WTC11 (cell line): ENCODE data around the gene DCXR. TPM values are rescaled to one million over a fixed set of nuclear protein-coding genes. Genes with fewer than 3 reads are reported as not detected.

Experiments used
- ATAC-seq: fragments of 200-7000 bp; cut with Tn5 transposase; 2 replicates; pipeline ENCODE4 v1.10.0; 2021; ENCODE audit warnings: mild to moderate bottlenecking, moderate library complexity
- CTCF ChIA-PET: fragments of 300-600 bp; sonication (Branson Sonifier 250); formaldehyde crosslinking; loops from one replicate; lab custom pipeline; 2021; ENCODE audit warnings: antibody characterized with exemption; lab: Charles Lee
- POLR2A ChIA-PET: fragments of 350-600 bp; sonication (Branson Sonifier 250); formaldehyde crosslinking; loops from one replicate; lab custom pipeline; 2021; ENCODE audit warnings: antibody characterized with exemption; lab: Charles Lee
- DNase-seq: peaks from one replicate; pipeline ENCODE4 v3.0.0; 2021; ENCODE audit warnings: low spot score
- H3K27ac Mint-ChIP-seq: 2 replicates; pipeline ENCODE4 v1.8.0; 2021; ENCODE audit warnings: mixed read lengths
- H3K27me3 Mint-ChIP-seq: 2 replicates; pipeline ENCODE4 v1.8.0; 2021; ENCODE audit warnings: low read depth, mild to moderate bottlenecking, moderate library complexity, mixed read lengths
- H3K36me3 Mint-ChIP-seq: 2 replicates; pipeline ENCODE4 v1.8.0; 2021; ENCODE audit warnings: mixed read lengths
- H3K4me1 Mint-ChIP-seq: 2 replicates; pipeline ENCODE4 v1.8.0; 2022; ENCODE audit warnings: mixed read lengths
- H3K4me3 Mint-ChIP-seq: 2 replicates; pipeline ENCODE4 v1.8.0; 2021; ENCODE audit warnings: mild to moderate bottlenecking, moderate library complexity, mixed read lengths
- H3K9me3 Mint-ChIP-seq: 2 replicates; pipeline ENCODE4 v1.8.0; 2021; ENCODE audit warnings: mixed read lengths
- ATF1 ChIP-seq: sonication (generic); formaldehyde crosslinking; IDR thresholded peaks from 2 replicates; pipeline ENCODE4 v1.8.1; 2023; ENCODE audit warnings: mild to moderate bottlenecking, moderate library complexity, missing genetic modification reagents
- CBFB ChIP-seq: sonication (generic); formaldehyde crosslinking; IDR thresholded peaks from 2 replicates; pipeline ENCODE4 v1.8.1; 2022; ENCODE audit warnings: mild to moderate bottlenecking, low read depth, missing genetic modification reagents
- ETV6 ChIP-seq: sonication (generic); formaldehyde crosslinking; IDR thresholded peaks from 2 replicates; pipeline ENCODE4 v1.8.1; 2022; ENCODE audit warnings: mild to moderate bottlenecking, missing genetic modification reagents
- FOXK1 ChIP-seq: sonication (generic); formaldehyde crosslinking; IDR thresholded peaks from 2 replicates; pipeline ENCODE4 v1.8.0; 2022; ENCODE audit warnings: mild to moderate bottlenecking, moderate library complexity, missing genetic modification reagents
- JAZF1 ChIP-seq: fragments of 250-450 bp; sonication (Bioruptor Pico); IDR thresholded peaks from 2 replicates; pipeline ENCODE4 v1.9.0; 2021; ENCODE audit warnings: moderate library complexity, mild to moderate bottlenecking, inconsistent platforms
- MXD4 ChIP-seq: fragments of 250-450 bp; sonication (Bioruptor Pico); IDR thresholded peaks from 2 replicates; pipeline ENCODE4 v1.8.0; 2021; ENCODE audit warnings: mild to moderate bottlenecking, moderate library complexity, borderline replicate concordance
- NFYB ChIP-seq: sonication (generic); formaldehyde crosslinking; conservative IDR thresholded peaks from 2 replicates; pipeline ENCODE4 v1.8.0; 2022; ENCODE audit warnings: low read depth, missing genetic modification reagents
- TCF7 ChIP-seq: sonication (generic); formaldehyde crosslinking; IDR thresholded peaks from 2 replicates; pipeline ENCODE4 v1.8.0; 2022; ENCODE audit warnings: mild to moderate bottlenecking, low read depth, missing genetic modification reagents, moderate library complexity
- ZNF138 ChIP-seq: sonication (generic); formaldehyde crosslinking; conservative IDR thresholded peaks from 2 replicates; pipeline ENCODE4 v1.8.1; 2022; ENCODE audit warnings: mild to moderate bottlenecking, moderate library complexity, missing genetic modification reagents
- ZNF219 ChIP-seq: sonication (generic); formaldehyde crosslinking; IDR thresholded peaks from 2 replicates; pipeline ENCODE4 v1.8.0; 2023; ENCODE audit warnings: missing genetic modification reagents, mild to moderate bottlenecking, borderline replicate concordance
- ZNF317 ChIP-seq: sonication (generic); formaldehyde crosslinking; IDR thresholded peaks from 2 replicates; pipeline ENCODE4 v1.8.1; 2023; ENCODE audit warnings: low read depth, mild to moderate bottlenecking, moderate library complexity, missing genetic modification reagents, borderline replicate concordance
- ZNF396 ChIP-seq: fragments of 250-450 bp; sonication (Bioruptor Pico); IDR thresholded peaks from 2 replicates; pipeline ENCODE4 v1.8.0; 2021; ENCODE audit warnings: mild to moderate bottlenecking, moderate library complexity, borderline replicate concordance
- total RNA-seq: library from RNA; stranded (reverse); gene quantifications from 3 replicates; pipeline ENCODE4 v1.2.3, GENCODE V29; 2021
- TF ChIP-seq, protein P1 (sequence below): fragments of 250-450 bp; sonication (Bioruptor Pico); IDR thresholded peaks from 2 replicates; pipeline ENCODE4 v1.9.0; 2021; ENCODE audit warnings: mild to moderate bottlenecking, borderline replicate concordance
- TF ChIP-seq, protein P2 (sequence below): sonication (generic); formaldehyde crosslinking; IDR thresholded peaks from 2 replicates; pipeline ENCODE4 v1.8.1; 2023; ENCODE audit warnings: mild to moderate bottlenecking, moderate library complexity, missing genetic modification reagents
- TF ChIP-seq, protein P3 (sequence below): sonication (generic); formaldehyde crosslinking; IDR thresholded peaks from 2 replicates; pipeline ENCODE4 v1.8.0; 2022; ENCODE audit warnings: mild to moderate bottlenecking, missing genetic modification reagents
- TF ChIP-seq, protein P4 (sequence below): sonication (generic); formaldehyde crosslinking; IDR thresholded peaks from 2 replicates; pipeline ENCODE4 v1.8.1; 2022; ENCODE audit warnings: low read depth, mild to moderate bottlenecking, moderate library complexity, missing genetic modification reagents, borderline replicate concordance
- TF ChIP-seq, protein P5 (sequence below): fragments of 250-450 bp; sonication (Bioruptor Pico); IDR thresholded peaks from 2 replicates; pipeline ENCODE4 v1.9.0; 2021; ENCODE audit warnings: mild to moderate bottlenecking

DCXR gene
- total RNA-seq, 1 experiment from 2014 or later = 130 TPM

DNA sequence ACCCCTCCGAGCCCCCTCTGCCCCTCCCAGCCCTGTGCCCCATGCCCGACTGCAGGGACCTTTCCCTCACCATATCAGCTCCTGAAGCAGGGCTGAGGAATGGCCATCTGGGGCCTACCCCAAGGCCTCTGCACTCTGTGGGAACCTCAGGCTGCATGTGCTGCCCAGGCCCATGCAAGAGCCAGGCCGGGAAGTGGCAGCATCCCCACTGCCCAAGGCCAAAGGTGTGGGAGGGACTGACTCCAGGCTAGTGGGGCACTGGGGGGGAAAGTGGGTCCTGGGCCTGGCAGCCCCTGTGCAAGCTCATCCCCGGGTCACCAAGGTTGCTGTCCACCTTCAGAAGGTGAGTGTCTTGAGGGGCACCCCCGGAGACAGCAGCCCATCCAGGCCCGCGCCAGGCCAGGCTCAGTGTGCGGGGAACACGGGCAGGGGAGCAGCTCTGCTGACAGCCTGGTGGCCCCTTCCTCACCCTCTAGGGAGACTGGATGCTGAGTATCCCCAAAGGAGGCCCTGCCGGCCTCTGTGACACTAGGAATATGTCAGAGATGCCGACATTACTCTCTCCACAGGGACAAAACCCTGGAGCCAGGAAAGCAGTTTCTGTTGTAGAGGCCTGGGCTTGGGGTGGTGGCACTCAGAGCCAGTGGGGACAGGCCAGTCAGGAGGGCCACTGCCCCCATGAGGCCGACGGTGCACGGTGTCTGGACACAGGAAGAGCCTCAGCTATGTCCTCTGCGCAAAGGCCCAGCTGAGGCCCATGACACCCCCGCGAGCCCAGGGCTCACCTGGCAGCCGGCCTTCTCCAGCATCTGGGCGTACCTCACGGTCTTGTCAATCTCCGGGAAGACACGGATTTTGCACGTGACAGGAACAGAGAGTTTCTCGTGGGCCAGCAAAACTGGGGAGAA lies 24.8 kb upstream of the DCXR start (continued):
- TF ChIP-seq, protein P1, sequence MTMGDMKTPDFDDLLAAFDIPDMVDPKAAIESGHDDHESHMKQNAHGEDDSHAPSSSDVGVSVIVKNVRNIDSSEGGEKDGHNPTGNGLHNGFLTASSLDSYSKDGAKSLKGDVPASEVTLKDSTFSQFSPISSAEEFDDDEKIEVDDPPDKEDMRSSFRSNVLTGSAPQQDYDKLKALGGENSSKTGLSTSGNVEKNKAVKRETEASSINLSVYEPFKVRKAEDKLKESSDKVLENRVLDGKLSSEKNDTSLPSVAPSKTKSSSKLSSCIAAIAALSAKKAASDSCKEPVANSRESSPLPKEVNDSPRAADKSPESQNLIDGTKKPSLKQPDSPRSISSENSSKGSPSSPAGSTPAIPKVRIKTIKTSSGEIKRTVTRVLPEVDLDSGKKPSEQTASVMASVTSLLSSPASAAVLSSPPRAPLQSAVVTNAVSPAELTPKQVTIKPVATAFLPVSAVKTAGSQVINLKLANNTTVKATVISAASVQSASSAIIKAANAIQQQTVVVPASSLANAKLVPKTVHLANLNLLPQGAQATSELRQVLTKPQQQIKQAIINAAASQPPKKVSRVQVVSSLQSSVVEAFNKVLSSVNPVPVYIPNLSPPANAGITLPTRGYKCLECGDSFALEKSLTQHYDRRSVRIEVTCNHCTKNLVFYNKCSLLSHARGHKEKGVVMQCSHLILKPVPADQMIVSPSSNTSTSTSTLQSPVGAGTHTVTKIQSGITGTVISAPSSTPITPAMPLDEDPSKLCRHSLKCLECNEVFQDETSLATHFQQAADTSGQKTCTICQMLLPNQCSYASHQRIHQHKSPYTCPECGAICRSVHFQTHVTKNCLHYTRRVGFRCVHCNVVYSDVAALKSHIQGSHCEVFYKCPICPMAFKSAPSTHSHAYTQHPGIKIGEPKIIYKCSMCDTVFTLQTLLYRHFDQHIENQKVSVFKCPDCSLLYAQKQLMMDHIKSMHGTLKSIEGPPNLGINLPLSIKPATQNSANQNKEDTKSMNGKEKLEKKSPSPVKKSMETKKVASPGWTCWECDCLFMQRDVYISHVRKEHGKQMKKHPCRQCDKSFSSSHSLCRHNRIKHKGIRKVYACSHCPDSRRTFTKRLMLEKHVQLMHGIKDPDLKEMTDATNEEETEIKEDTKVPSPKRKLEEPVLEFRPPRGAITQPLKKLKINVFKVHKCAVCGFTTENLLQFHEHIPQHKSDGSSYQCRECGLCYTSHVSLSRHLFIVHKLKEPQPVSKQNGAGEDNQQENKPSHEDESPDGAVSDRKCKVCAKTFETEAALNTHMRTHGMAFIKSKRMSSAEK = no peak
- TF ChIP-seq ZNF138 (CRISPR knock-in tag) (no peak), CBFB (no peak)

DNA sequence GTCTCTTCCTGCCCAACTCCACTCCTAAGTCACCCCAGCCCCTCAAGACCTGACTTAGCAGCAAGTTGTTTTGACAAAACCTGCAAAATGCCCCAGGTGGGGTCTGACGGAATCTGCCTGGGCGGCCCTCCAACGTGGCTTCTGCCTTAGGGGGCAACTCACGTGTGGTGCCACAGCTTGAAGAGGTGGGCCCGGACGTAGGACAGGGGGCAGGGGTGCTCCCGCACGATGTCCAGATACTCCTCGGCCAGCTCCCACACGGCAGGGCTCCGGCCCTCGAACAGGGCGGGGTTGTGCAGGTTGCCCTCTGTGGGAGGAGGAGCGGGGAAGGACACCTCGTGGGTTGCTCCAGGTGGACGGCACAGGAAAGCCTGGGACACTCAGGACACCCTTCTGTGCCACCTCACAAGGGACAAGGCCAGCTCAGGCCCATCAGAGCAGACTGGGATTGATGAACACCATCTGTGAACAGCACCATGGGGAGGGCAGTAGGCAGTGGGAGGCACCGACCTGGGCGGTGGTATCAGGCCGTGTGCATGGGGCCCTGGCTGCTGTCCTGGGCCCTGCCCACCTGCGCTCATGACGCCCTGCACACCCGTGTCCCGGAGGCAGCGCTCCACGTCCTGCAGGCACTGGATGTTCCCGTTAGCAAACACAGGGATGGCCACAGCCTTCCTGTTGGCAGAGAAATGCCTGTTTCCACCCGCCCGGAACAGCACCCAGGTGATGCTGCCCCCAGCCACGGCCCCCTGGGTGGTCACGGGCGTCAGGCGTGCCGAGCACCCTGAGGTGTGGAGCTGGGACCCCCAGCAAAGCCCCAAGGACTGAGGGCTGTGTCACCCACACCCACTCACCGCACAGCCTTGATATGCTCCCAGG lies 23.8 kb upstream of the DCXR start:
- CTCF ChIA-PET = interaction anchor here (0.6 to 1.0 kb wide), 2 partner anchors 31 to 41 kb away, joined by 4 to 6 read pairs; no protein-coding TSS in a partner anchor
- Mint-ChIP-seq H3K9me3 (no peaks in the 10 kb centered on the region), H3K36me3 (peaks cover 3% of the 10 kb centered on the region; the same call in 1 of the 2 replicates), H3K4me3 (no peak overlapping the region), H3K4me1 (0 out of 2 replicates have a peak, but pooled peaks cover 2% of the 10 kb centered on the region), H3K27ac (no peak overlapping the region), H3K27me3 (no peaks in the 10 kb centered on the region)
- POLR2A ChIA-PET = interaction anchor here (0.9 kb wide), 1 partner anchor 31 kb away, joined by 3 read pairs; no protein-coding TSS in a partner anchor
- no peak for TF ChIP-seq ZNF396 (CRISPR knock-in tag)
- no peak for TF ChIP-seq JAZF1 (CRISPR knock-in tag)
- TF ChIP-seq NFYB = no peak
- TF ChIP-seq, protein P2, sequence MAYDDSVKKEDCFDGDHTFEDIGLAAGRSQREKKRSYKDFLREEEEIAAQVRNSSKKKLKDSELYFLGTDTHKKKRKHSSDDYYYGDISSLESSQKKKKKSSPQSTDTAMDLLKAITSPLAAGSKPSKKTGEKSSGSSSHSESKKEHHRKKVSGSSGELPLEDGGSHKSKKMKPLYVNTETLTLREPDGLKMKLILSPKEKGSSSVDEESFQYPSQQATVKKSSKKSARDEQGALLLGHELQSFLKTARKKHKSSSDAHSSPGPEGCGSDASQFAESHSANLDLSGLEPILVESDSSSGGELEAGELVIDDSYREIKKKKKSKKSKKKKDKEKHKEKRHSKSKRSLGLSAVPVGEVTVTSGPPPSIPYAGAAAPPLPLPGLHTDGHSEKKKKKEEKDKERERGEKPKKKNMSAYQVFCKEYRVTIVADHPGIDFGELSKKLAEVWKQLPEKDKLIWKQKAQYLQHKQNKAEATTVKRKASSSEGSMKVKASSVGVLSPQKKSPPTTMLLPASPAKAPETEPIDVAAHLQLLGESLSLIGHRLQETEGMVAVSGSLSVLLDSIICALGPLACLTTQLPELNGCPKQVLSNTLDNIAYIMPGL = no peak
- TF ChIP-seq, protein P3, sequence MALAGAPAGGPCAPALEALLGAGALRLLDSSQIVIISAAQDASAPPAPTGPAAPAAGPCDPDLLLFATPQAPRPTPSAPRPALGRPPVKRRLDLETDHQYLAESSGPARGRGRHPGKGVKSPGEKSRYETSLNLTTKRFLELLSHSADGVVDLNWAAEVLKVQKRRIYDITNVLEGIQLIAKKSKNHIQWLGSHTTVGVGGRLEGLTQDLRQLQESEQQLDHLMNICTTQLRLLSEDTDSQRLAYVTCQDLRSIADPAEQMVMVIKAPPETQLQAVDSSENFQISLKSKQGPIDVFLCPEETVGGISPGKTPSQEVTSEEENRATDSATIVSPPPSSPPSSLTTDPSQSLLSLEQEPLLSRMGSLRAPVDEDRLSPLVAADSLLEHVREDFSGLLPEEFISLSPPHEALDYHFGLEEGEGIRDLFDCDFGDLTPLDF (CRISPR knock-in tag) = no peak
- no peak for TF ChIP-seq TCF7 (CRISPR knock-in tag)
- TF ChIP-seq ATF1 (CRISPR knock-in tag) = no peak
- no peak for TF ChIP-seq MXD4 (CRISPR knock-in tag)
- no peak for TF ChIP-seq FOXK1
- TF ChIP-seq, protein P4, sequence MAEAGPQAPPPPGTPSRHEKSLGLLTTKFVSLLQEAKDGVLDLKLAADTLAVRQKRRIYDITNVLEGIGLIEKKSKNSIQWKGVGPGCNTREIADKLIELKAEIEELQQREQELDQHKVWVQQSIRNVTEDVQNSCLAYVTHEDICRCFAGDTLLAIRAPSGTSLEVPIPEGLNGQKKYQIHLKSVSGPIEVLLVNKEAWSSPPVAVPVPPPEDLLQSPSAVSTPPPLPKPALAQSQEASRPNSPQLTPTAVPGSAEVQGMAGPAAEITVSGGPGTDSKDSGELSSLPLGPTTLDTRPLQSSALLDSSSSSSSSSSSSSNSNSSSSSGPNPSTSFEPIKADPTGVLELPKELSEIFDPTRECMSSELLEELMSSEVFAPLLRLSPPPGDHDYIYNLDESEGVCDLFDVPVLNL = no peak
- no peak for TF ChIP-seq ETV6 (CRISPR knock-in tag)
- TF ChIP-seq ZNF219 (CRISPR knock-in tag) = no peak
- TF ChIP-seq, protein P5, sequence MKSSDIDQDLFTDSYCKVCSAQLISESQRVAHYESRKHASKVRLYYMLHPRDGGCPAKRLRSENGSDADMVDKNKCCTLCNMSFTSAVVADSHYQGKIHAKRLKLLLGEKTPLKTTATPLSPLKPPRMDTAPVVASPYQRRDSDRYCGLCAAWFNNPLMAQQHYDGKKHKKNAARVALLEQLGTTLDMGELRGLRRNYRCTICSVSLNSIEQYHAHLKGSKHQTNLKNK (CRISPR knock-in tag) = no peak
- TF ChIP-seq ZNF317 (CRISPR knock-in tag) = no peak
- ATAC-seq = no peak
- no peak for DNase-seq
